Panc1 (cell line): ENCODE measurements around the gene MBD3L3.
"Not testable (repeated sequence)": the region's sequence is repeated elsewhere in the genome, so short reads cannot be mapped to it uniquely, and the experiment has no call there.

Source experiments
- CTCF ChIP-seq: fragments of 450-650 bp; IDR thresholded peaks from 2 replicates; pipeline ENCODE4 v1.5.1; 2017; ENCODE audit warnings: mild to moderate bottlenecking
- POLR2AphosphoS5 ChIP-seq: IDR thresholded peaks from 2 replicates; pipeline ENCODE4 v1.6.1; 2012; ENCODE audit warnings: mild to moderate bottlenecking, low read depth, low read length, moderate library complexity
- REST ChIP-seq, 2 experiments: IDR thresholded peaks; 2 replicates each; pipeline ENCODE4 v1.6.1; 2011 to 2012; ENCODE audit warnings: low read depth in 2 of 2, control low read depth in 1 of 2, low read length in 1 of 2, mild to moderate bottlenecking in 1 of 2, moderate library complexity in 1 of 2; ENCODE audit not compliant: insufficient read depth in 1 of 2

- TF ChIP-seq CTCF; POLR2AphosphoS5; REST (IDR thresholded peaks at IDR 0.05; ENCODE audit: insufficient read depth in 1 of 2, low read depth in 2 of 2, low read length in 1 of 2): not testable (repeated sequence)
Measured at GRCh38 chr19:7028790-7029189, 29.7 kb downstream of the MBD3L3 start.
